HG03060 (cell line): ENCODE data around the gene SMIM32.

Experiments
- ATAC-seq: cut with Tn5 transposase; IDR thresholded peaks from one replicate; pipeline ENCODE4 v1.9.1; 2021; ENCODE audit warnings: low read depth, moderate number of reproducible peaks; ENCODE audit not compliant: unreplicated experiment

The SMIM32 gene

DNA sequence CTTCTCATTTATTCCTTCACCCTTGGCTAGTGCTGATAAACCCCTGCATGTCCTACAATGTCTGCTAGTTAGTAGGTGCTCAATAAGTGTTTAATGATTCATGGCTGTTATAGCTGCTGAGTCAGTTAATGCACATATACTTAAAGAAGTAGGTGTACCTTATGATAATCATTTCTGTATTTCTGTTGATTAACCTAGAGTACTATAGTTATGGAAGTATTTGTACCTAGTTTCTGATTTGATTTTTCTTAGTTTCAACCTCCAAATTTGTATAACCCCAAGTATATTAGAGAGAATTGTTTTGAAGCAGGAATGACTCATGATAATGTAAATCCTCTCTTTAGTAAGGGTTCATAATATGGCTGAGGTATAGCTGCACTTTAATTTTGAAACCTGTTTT, 51.4 kb downstream of the SMIM32 start:
- ATAC-seq: peak; percentile 82
